Parietal lobe (tissue), 2 donors: ENCODE measurements around the gene SLX1B. TPM values are rescaled to one million over a fixed set of nuclear protein-coding genes. Genes with fewer than 3 reads are reported as not detected.

Experiments used
- small RNA-seq: library from RNA; depleted of rRNA; stranded (forward); fragments of <200 nt; gene quantifications from one replicate; pipeline ENCODE3, GENCODE V24; 2014; ENCODE audit warnings: low replicate concordance
- total RNA-seq: library from RNA; depleted of rRNA; stranded (reverse); fragments of >200 nt; gene quantifications from one replicate; pipeline ENCODE4 v1.2.3, GENCODE V29; 2014

Gene SLX1B
- 6.3 TPM for total RNA-seq

GRCh38 chr16:29454269-29454668 lies at the start of gene SLX1B, which contains the start of gene BOLA2:
SLX1B (plus strand) TSS chr16:29454533.
BOLA2 (minus strand) TSS chr16:29454351; CDS start chr16:29454253, 98 bp downstream.

GRCh38 chr16:29459706-29460646 lies 5.6 kb downstream of the SLX1B start, which contains the start of gene SULT1A4:
SULT1A4 (plus strand) TSS chr16:29459913; CDS start chr16:29461386, 1,473 bp downstream.

GRCh38 chr16:29506308-29506707 lies 52.0 kb downstream of the SLX1B start, which contains the start of gene NPIPB12:
NPIPB12 (minus strand) TSS chr16:29506408.

Small RNAs within 50 kb of the gene (small RNA-seq; reads per million reads assigned to genes)
- gene AC133555.2: not detected

Other genes starting within 250 kb of the SLX1B start
- gene NPIPB11, start 47.8 kb upstream of the SLX1B start, total RNA-seq: 0.94 TPM
- 43.2 TPM for gene BOLA2, start 182 bp upstream of the SLX1B start, total RNA-seq
- gene SULT1A4, start 5.4 kb downstream of the SLX1B start, total RNA-seq: 3.8 TPM
- gene NPIPB12, start 51.9 kb downstream of the SLX1B start, total RNA-seq: 90.1 TPM
- under 0.01 TPM for gene SPN, start 208.7 kb downstream of the SLX1B start, total RNA-seq
- gene QPRT, start 224.6 kb downstream of the SLX1B start, total RNA-seq: 2.8 TPM